ENCODE data around the gene SWAP70. TPM values are rescaled to one million over a fixed set of nuclear protein-coding genes. Genes with fewer than 3 reads are reported as not detected.
A peak's percentile ranks its signal among the peaks of the same experiment; 100 is the strongest.

SWAP70 gene
- total and polyA plus RNA-seq, 9 of the 15 experiments (the other 6 are each of a cell fraction or from before 2014, with no cell fraction given): 1.7 to 4.9 (median 3.9) TPM

DNA sequence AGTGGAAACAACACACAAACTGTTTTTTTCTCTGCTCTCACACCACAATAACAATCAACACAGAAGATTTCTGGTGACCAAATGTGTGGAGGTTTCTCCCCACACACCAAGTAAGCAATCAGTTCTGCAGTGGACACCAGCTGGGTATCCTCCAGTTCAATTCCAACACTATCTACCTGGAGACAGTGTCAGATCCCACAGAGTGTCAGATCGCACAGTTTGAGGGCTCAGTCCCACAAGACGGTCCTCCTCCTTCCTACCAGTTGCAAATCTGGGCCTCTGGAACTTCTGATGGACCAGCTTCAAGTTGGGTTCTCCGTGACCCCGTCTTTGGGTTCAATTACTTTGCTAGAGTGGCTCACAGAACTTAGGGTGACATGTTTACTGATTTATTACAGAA is 9.0 kb downstream of the SWAP70 start:
- Histone ChIP-seq H3K27ac (ENCODE audit: extremely low read depth, low read depth, low read length) (no peak overlapping the region), H3K27me3 (ENCODE audit: control insufficient read depth in 2 of 2, insufficient read depth in 2 of 2, low read length in 2 of 2) (no peaks in the 10 kb centered on the region), H2AFZ (ENCODE audit: low read depth, low read length) (no peak overlapping the region), H3K36me3 (ENCODE audit: control insufficient read depth, insufficient read depth, low read length) (no peaks in the 10 kb centered on the region), H3K9ac (ENCODE audit: insufficient read depth in 1 of 2, low read depth in 2 of 2, low read length in 2 of 2) (no peak overlapping the region), H3K4me2 (ENCODE audit: insufficient read depth, low read length) (no peak overlapping the region), H3K4me1 (replicated peaks in 1 of 2; ENCODE audit: control insufficient read depth in 2 of 2, insufficient read depth in 2 of 2, low read length in 2 of 2) (no peaks in the 10 kb centered on the region), H3K4me3 (no peak overlapping the region), H4K20me1 (replicated peaks; ENCODE audit: control insufficient read depth, insufficient read depth, low read length) (no peaks in the 10 kb centered on the region), H3K9me3 (replicated peaks; ENCODE audit: control insufficient read depth, insufficient read depth, low read depth, low read length) (no peaks in the 10 kb centered on the region), H3K9me1 (ENCODE audit: control insufficient read depth, insufficient read depth, low read length) (no peaks in the 10 kb centered on the region), H3K79me2 (ENCODE audit: control insufficient read depth, insufficient read depth, low read length) (no peaks in the 10 kb centered on the region)
- intact Hi-C loops (cut with micrococcal nuclease): no loop called here
- POLR2A ChIA-PET: interaction anchor here (0.6 kb wide), 1 partner anchor 22 kb away, joined by 3 read pairs; no protein-coding TSS in a partner anchor
- FAIRE-seq: peak; percentile 46
- no peak for DNase-seq (ENCODE audit: extremely low read depth in 1 of 4, low spot score in 3 of 4)
- WGBS (ENCODE audit: insufficient coverage, low coverage, missing lambda C conversion rate): 36% methylated on average over 4 of the region's 4 CpGs
- TF ChIP-seq, protein P1, sequence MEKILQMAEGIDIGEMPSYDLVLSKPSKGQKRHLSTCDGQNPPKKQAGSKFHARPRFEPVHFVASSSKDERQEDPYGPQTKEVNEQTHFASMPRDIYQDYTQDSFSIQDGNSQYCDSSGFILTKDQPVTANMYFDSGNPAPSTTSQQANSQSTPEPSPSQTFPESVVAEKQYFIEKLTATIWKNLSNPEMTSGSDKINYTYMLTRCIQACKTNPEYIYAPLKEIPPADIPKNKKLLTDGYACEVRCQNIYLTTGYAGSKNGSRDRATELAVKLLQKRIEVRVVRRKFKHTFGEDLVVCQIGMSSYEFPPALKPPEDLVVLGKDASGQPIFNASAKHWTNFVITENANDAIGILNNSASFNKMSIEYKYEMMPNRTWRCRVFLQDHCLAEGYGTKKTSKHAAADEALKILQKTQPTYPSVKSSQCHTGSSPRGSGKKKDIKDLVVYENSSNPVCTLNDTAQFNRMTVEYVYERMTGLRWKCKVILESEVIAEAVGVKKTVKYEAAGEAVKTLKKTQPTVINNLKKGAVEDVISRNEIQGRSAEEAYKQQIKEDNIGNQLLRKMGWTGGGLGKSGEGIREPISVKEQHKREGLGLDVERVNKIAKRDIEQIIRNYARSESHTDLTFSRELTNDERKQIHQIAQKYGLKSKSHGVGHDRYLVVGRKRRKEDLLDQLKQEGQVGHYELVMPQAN (IDR thresholded peaks at IDR 0.05; ENCODE audit: borderline replicate concordance): no peak
- no peak for TF ChIP-seq DLX4 (CRISPR knock-in tag; IDR thresholded peaks at IDR 0.05)
- TF ChIP-seq TAF7 (tag; IDR thresholded peaks at IDR 0.05): no peak
- in situ Hi-C loops (cut with MboI): no loop called here
- no TSS peak for BruUV-seq (replicated peaks)
- ATAC-seq: no peak
- CTCF ChIA-PET (ENCODE audit: low intra/inter-chr PET ratio): no interaction called here

DNA sequence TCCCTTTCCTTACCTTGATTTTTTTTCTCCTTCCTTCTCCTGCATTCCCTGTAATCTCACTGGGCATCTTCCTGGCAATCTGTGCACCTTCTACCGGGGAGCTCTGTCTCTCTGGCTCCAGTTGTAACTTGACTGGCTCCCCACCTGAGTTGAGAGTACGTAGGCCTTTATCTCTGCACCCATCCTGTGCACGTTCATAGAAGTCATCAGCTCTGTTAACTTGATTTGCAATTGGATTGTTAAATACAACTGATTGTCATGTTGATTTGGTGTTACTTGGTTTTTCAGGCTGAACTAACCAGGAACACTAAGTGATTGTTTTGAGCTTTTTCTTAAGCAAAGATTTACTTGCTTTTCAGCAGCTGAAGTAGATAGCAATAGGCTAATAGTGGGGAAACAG is 11.8 kb downstream of the SWAP70 start:
- H3K4me3 ChIP-seq: no peak overlapping the region
- H4K20me1 ChIP-seq (replicated peaks; ENCODE audit: control insufficient read depth, insufficient read depth, low read length): no peaks in the 10 kb centered on the region
- BruUV-seq (replicated peaks): no TSS peak
- WGBS (ENCODE audit: insufficient coverage, low coverage, missing lambda C conversion rate): 8% methylated on average over 3 of the region's 3 CpGs
- H2AFZ ChIP-seq (ENCODE audit: low read depth, low read length): no peak overlapping the region
- no peak overlapping the region for H3K9ac ChIP-seq (ENCODE audit: insufficient read depth in 1 of 2, low read depth in 2 of 2, low read length in 2 of 2)
- intact Hi-C loops (cut with micrococcal nuclease): no loop called here
- in situ Hi-C loops (cut with MboI): no loop called here
- DNase-seq (ENCODE audit: extremely low read depth in 1 of 4, low spot score in 3 of 4) (no peak), ATAC-seq (no peak), FAIRE-seq (peak; percentile 46)
- no peaks in the 10 kb centered on the region for H3K4me1 ChIP-seq (replicated peaks in 1 of 2; ENCODE audit: control insufficient read depth in 2 of 2, insufficient read depth in 2 of 2, low read length in 2 of 2)
- no peaks in the 10 kb centered on the region for H3K36me3 ChIP-seq (ENCODE audit: control insufficient read depth, insufficient read depth, low read length)
- no peaks in the 10 kb centered on the region for H3K9me3 ChIP-seq (replicated peaks; ENCODE audit: control insufficient read depth, insufficient read depth, low read depth, low read length)
- H3K27me3 ChIP-seq (ENCODE audit: control insufficient read depth in 2 of 2, insufficient read depth in 2 of 2, low read length in 2 of 2): peaks cover under 1 to 4% of the 10 kb centered on the region in 2 experiments; a peak in 1 of 5 replicates
- ChIA-PET POLR2A (no interaction called here), CTCF (ENCODE audit: low intra/inter-chr PET ratio) (no interaction called here)
- no peaks in the 10 kb centered on the region for H3K9me1 ChIP-seq (ENCODE audit: control insufficient read depth, insufficient read depth, low read length)
- H3K27ac ChIP-seq (ENCODE audit: extremely low read depth, low read depth, low read length): no peak overlapping the region
- no peak overlapping the region for H3K4me2 ChIP-seq (ENCODE audit: insufficient read depth, low read length)
- H3K79me2 ChIP-seq (ENCODE audit: control insufficient read depth, insufficient read depth, low read length): no peaks in the 10 kb centered on the region
- TF ChIP-seq JUN (IDR thresholded peaks at IDR 0.05; ENCODE audit: borderline replicate concordance, low read depth, low read length) (no peak), JUN (CRISPR knock-in tag; IDR thresholded peaks at IDR 0.05; ENCODE audit: borderline replicate concordance) (no peak), RAD51 (IDR thresholded peaks at IDR 0.05; ENCODE audit: borderline replicate concordance, low read depth) (no peak), SETDB1 (IDR thresholded peaks at IDR 0.05; ENCODE audit: low read length) (no peak), POLR2AphosphoS5 (IDR thresholded peaks at IDR 0.05; ENCODE audit: control insufficient read depth, insufficient read depth, low read depth, low read length) (no peak), ETS2 (tag; IDR thresholded peaks at IDR 0.05; ENCODE audit: borderline replicate concordance, poor library complexity, severe bottlenecking) (no peak), YY1 (IDR thresholded peaks at IDR 0.05; ENCODE audit: borderline replicate concordance in 1 of 3, control insufficient read depth in 1 of 3, extremely low read depth in 1 of 3, insufficient read depth in 3 of 3, insufficient read length in 1 of 3, insufficient replicate concordance in 2 of 3, low read depth in 1 of 3, low read length in 2 of 3) (no peak), XRCC5 (IDR thresholded peaks at IDR 0.05; ENCODE audit: low read depth, low read length) (no peak)

All from K562 (cell line).